Activated naive CD4-positive, alpha-beta T cell treated with anti-CD3 and anti-CD28 coated beads, Interleukin-2, amount 50 U/mL, for 16 hours (primary cell): ENCODE data around the gene RNF224.
"Not testable (repeated sequence)": the region's sequence is repeated elsewhere in the genome, so short reads cannot be mapped to it uniquely, and the experiment has no call there.

Experiments
- DNase-seq: peaks from one replicate; pipeline ENCODE4 v3.0.0-alpha.2; 2020

Gene RNF224

DNA sequence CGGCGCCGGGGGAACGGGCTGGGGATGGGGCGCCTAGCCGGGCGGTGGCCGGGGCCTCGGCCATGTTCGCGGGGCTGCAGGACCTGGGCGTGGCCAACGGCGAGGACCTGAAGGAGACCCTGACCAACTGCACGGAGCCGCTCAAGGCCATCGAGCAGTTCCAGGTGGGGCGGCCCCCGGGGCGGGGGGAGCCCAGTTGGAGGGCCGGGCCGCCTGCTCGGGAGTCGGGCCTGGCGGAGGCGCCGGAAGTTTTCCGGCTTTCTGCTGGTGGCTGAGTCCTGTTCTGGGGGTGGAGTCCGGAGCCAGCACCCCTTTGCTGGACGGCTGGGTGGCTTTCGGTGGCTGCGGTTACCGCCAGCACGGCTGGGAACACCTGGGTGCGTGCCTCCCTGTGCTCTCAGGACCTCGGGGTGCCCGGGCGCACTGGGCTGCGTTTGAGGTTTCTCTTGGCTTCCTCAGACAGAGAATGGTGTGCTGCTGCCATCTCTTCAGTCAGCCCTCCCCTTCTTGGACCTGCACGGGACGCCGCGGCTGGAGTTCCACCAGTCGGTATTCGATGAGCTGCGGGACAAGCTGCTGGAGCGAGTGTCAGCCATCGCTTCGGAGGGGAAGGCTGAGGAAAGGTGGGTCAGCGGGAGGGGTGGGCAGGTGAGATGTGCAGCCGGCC, 28.3 kb downstream of the RNF224 start:
- DNase-seq = no peak

DNA sequence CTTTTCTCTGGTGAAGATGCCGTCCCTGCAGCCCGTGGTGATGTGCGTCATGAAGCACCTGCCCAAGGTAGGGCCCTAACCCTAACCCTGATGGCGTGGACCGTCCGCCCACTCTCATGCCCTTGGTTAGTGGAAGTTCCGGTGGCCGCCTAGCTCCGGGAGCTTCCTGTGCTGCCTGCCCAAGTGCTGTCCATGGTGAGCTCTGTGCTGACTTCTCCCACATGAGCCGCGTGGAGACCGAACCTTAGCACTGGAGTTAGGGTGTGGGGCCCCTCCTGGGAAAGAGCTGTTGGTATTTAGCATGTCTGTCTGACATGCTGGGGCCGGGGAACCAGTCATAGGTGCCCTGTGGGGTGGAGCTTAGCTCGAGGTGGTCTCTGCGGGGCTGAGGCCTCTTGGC, 29.1 kb downstream of the RNF224 start:
- no peak for DNase-seq

DNA sequence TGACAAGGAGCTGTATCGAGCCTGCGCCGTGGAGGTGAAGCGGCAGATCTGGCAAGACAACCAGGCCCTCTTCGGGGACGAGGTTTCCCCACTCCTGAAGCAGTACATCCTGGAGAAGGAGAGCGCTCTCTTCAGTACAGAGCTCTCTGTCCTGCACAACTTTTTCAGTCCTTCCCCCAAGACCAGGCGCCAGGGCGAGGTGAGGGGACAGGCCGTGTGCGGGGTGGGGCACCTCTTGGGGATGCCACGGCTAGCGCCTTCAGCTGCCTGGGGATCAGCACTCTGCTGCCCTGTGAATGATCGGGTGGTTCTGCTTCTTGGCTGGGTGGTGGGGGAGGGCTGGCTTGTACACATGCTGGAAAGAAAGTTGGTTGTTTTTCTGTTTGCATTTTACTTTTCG, 29.6 kb downstream of the RNF224 start:
- no peak for DNase-seq

DNA sequence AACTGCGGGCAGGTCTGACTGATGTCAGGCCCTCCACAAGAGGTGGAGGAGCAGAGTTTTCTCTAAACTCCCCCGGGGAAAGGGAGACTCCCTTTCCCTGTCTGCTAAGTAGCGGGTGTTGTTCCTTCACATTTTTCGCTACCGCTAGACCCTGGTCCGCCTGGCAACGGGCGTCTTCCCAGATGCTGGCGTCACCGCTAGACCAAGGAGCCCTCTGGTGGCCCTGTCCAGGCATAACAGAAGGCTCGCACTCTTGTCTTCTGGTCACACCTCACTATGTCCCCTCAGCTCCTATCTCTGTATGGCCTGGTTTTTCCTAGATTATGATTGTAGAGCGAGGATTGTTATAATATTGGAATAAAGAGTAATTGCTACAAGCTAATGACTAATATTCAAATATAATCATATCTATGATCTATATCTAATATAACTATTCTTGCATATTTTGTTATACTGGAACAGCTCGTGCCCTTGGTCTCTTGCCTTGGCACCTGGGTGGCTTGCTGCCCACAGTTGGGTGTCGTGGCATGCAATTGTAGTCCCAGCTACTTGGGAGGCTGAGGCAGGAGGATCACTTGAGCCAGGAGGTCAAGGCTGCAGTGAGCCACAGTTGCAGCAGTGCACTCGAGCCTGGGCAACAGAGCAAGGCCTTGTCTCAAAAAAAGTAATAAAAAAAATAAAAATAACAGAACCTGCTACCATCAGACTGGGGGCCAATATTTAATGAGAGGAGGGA, 35.0 kb downstream of the RNF224 start:
- not testable (repeated sequence) for DNase-seq

DNA sequence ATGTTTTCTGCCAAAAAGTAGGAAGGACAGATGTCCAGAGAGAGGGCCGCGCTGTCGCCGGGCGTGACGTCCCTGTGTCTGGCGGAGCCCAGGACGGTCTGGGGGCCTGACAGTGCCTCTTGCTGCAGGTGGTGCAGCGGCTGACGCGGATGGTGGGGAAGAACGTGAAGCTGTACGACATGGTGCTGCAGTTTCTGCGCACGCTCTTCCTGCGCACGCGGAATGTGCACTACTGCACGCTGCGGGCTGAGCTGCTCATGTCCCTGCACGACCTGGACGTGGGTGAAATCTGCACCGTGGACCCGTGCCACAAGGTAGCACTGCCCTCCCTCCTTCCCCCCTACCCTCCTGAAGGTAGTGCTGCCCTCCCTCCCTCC, 35.6 kb downstream of the RNF224 start:
- no peak for DNase-seq

DNA sequence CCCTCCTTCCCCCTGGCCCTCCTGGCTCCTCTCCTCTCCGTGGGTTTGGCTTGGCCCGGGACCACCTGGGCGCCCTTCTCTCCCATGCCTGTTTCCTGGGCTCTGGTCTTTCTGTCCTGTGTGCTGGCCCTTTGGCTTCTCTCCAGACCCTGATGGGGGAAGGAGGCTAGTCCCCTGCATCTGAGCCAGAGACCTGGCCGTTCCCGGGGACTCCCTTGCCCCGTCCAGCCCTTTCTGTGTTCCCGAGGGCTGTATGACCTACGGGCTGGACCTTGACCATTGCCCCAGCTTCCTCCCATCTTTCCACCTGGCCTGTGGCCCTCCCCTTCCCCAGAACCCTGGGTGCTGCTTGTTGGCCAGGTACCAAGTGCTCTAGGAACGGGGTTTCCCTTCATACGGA, 36.2 kb downstream of the RNF224 start:
- DNase-seq = no peak

DNA sequence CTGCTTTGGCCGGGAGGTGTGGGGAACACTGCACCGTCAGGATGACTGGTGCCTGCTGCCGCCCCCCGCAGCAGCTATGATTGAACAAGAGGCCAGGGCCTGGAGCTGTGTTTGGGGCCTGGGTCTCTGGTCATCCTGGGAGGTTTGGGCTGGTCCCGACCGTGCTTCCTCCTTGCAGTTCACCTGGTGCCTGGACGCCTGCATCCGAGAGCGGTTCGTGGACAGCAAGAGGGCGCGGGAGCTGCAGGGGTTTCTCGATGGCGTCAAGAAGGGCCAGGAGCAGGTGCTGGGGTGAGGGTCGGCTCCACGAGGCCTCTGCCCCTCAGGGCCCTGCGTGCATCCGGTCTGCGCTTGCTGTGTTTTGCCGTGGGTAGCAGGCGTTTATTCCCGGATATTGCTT, 36.8 kb downstream of the RNF224 start:
- no peak for DNase-seq

DNA sequence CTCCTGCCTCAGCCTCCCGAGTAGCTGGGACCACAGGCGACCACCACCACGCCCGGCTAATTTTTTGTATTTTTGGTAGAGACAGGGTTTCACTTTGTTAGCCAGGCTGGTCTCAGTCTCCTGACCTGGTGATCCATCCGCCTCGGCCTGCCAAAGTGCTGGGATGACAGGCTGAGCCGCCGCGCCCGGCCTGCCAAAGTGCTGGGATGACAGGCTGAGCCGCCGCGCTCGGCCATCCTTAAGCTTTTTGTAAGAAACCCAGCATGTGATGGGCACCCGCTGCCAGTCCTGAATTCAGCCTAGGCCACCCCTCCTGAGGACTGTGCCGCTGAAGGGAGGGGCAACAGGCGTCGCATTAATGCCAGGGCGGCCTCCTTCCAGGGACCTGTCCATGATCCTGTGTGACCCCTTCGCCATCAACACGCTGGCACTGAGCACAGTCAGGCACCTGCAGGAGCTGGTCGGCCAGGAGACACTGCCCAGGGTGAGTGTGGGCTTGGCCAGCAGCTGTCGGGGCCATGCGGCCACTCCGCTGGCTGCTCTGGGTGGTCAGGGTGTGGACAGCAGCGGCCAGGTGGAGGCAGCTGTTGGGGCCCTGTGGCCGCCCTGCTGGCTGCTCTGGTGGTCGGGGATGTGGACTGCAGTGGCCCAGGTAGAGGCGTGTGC, 38.3 kb downstream of the RNF224 start:
- DNase-seq = no peak

DNA sequence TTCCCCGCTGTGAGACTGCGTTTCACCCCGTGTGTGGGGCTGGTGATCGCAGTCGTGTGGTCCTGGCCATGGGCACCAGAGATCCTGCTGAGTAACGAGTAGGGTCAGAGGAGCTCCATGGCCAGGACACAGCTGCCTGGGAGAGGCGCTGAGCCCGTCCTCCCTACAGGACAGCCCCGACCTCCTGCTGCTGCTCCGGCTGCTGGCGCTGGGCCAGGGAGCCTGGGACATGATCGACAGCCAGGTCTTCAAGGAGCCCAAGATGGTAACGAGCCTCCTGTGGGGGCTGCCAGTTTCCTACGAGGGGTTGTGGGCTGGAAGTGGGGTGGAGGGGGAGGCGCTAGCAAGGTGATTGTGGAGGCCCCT, 38.8 kb downstream of the RNF224 start:
- no peak for DNase-seq

DNA sequence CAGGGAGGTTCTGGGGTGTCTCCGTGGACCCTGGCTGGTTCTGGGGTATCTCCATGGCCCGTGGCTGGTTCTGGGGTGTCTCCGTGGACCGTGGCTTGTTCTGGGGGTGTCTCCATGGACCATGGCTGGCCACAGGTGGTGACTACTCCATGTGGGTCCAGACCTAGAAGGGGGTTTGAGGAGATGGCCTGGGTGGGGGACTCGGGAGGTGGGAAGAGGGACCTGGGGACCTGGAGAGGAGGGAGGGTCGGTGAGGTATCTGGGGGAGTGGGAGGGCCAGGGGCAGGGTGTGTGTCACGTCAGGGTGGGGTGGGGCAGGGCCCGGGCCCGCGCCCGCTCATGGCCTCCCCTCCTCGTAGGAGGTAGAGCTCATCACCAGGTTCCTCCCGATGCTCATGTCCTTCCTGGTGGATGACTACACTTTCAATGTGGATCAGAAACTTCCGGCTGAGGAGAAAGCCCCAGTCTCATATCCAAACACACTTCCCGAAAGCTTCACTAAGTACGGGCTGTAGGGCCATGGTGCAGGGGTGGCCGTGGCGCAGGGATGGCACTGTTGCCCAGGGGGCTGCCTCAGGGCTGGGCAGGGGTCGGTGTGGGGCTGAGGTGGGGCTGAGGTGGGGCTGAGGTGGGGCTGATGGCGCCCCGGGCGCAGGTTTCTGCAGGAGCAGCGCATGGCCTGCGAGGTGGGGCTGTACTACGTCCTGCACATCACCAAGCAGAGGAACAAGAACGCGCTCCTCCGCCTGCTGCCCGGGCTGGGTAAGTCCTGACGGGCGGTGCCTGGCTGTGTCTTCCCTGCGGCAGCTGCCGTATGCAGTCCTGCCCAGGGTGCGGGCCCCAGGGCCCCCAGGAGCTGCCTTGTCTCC, 39.5 kb downstream of the RNF224 start:
- DNase-seq = no peak

DNA sequence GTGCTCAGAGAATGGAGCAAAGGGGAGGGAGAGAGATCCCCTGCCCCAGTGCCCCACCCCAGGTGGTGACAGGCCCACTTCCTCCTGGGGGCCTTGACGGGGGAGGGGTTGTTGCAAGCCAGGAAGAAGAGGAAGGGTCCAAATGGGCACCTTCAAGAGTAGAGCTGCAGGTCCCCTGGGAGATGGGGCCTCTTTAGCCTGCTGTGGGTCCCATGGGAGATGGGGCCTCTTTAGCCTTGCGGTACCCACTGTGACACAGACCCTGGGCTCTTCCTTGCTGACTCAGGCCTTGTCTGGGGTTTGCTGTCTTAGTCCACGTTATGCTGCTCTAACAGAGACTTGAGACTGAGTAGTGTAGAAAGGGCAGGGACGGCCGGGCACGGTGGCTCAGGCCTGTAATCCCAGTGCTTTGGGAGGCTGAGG, 40.6 kb downstream of the RNF224 start:
- DNase-seq = no peak

DNA sequence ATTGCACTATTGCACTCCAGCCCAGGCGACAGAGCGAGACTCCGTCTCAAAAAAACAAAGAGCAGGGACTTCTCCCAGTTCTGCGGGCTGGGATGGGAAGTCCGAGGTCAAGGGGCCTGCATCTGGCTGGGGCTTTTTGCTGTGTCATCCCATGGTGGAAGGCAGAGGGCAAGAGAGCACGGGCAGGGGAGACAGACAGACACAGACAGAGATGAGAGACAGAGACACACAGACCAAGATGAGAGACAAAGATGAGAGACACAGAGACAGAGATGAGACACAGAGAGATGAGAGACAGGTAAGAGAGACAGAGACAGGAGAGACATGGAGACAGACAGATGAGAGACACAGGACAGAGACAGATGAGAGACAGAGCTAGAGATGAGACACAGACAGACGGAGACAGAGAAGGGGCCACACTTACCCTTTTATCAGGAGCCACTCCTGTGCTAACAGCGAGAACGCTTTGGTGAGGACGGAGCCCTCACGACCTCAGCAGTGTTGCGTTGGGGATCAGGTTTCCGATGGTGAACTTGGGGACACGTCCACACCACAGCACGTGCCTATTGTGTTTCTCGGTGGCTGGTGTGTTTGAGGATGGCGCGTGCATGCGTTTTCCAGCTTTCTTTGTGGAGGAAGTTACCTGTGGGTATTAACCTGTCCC, 41.4 kb downstream of the RNF224 start:
- no peak for DNase-seq

DNA sequence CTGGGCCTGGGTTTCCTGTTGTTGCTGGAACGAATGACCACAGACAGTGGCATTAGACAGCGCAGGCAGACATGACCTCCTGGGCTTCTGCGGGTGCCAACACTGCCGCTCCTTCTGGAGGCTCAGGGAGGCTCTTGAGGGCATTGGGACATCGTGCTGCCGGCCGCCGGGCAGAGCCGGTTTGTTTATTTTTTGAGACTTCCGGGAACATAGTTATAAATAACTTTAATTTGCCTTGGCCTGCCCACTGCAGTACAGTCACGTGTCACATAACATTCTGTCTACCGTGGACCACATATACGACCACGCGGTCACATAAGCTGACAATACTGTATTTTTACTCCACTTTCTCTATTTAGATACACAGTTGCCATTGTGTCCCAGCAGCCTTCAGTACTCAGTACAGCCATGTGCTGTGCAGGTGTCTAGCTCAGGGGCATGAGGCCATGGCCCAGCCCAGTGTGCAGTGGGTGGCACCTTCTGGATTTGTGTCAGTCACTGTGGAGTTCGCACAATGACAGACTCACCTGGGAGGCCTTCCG, 42.0 kb downstream of the RNF224 start:
- no peak for DNase-seq

DNA sequence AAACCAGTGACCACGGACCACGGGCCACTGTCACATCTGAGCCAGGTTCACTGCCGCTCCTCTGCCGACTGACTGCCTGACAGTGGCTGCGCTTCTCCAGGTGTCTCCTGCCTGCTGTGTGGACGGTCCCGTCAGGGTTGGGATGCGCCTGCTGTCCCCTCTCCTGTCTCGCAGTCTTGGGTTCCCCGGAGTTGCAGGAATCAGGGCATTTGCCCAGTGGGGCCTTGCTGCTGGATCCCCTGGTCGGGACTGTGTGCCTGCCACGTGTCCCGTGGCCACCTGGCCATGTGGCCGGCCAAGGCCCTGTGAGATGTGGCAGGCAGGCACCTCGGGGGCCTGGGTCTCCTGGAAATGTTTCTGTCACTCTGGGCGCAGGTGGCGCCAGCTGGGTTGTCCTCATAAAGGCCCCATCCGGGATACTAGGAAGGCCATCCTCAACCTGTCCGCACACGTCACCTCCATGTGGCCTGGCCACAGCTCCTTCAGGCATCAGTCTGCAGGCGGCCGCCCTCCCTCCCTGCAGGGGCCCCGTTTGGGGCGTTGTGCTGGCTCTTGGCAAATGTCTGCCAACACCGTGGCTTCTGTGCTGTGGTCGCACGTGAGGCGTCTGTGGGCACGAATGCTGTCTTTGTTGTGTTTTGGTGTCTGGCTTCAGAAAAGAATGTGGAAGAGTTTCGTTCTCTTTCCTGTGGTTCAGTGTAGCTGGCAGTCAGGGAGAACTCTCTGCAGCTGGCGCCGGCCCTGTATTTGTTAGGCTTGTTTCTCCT, 43.8 kb downstream of the RNF224 start:
- DNase-seq = no peak

DNA sequence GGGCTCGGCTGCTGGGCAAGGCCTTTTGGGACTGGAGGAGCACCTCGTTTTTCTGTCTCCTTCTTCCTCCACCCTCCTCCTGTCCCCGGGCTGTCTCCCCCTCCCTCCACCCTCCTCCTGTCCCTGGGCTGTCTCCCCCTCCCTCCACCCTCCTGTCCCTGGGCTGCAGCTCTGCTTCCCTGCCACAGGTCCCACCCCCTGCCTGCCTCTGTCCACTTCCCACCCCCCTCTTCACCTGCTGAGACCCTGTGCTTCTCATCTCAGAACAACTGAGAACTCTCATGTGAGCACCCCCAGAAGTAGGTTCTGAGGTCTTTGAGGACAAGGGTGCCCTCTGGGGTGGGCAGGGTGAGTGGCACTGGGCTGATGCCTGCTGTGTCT, 44.4 kb downstream of the RNF224 start:
- DNase-seq = no peak

DNA sequence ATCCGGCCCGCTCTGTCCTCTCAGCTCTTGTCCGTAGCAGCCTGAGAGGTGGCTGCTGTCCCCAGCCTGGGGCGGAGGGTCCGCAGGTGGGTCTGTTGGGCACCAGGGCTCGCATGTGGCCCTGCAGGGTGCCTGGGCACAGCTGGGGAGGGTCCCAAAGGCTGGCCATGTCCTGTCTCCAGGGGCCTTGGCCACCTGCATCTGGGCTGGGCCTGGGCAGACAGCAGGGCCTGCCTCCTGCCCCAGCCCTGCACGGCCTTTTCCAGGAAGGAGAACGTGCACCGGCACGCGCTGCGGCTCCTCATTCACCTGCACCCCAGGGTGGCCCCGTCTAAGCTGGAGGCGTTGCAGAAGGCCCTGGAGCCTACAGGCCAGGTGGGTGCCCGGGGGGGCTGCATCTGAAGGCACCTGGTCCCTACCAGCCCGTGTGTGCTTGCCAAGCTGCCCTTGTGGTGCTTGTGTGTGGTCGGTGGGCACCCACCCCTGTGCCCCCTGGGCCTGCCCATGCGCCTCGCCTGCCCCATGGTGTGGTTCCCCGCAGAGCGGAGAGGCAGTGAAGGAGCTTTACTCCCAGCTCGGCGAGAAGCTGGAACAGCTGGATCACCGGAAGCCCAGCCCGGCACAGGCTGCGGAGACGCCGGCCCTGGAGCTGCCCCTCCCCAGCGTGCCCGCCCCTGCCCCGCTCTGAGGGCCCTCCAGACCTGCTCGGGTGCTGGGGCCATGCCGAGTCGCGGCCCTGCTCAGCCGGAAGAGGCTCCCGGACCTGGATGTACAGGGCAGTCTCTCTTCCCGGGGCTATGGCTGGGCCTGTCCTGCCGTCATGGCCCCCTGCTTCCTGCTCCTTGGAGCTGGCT, 45.2 kb downstream of the RNF224 start:
- no peak for DNase-seq

DNA sequence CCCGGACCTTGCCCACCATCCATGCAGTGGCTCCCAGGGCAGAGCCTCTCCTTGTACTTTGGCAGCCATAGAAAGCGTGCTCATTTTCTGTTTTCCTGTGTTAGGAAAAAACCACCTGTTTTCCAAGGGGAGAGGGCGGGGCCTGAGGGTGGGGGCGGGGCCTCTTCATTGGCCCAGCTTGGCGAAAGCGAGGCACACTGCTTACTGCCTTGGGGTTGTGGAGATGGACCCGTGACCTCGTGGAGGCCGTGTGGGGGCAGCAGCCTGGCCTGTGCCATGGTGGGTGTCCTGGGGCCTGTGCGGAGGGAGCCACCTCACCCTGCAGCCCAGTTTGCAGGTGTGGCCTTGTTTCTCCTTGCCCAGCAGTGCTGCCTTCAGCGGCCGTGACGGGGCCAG, 45.8 kb downstream of the RNF224 start:
- no peak for DNase-seq

DNA sequence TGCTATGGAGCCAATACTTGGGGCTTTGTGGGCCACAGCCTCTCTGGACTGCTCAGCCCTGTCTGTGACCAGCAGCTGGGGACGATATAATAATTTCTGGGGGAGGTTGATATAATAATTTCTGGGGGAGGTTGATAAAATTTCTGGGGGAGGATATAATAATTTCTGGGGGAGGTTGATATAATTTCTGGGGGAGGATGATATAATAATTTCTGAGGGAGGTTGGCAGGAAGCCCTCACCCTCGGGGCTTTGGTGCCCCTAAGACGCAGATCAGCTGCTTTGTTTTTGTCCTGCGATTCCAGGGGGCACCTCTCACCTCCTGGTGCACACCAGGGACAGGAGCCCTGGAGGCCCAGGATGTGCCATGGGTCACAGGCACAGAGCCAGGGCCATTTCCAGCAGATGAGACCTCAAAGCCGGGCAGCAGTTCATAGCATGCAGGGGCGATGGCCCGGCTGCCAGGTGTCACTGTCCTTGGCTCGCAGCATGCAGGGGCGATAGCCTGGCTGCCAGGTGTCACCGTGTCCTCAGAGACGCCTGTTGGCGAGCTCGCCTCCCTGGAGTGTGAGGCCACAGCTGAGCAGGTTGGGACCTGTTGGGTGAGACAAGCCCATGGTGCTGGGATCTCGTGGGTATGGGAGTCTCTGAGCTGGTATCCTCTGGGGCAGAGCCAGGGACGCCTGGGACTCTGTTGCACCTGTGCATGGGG, 46.5 kb downstream of the RNF224 start:
- no peak for DNase-seq

DNA sequence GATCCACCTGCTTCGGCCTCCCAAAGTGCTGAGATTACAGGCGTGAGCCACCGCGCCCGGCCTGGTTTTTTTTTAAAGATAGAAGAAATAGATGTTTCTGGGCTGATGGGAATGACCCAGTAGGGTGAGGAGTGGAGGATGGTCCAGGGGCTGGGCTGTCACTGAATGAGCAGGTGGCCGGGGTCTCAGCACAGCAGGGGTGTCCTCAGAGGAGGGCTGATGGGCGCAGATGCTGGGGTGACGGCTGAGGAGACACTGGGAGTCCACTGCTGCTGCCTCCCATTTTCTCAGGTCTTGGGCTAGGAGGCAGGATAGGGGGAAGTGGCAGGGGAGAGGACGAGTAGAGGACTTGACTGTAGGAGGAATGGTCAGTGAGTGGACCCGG, 47.9 kb downstream of the RNF224 start:
- no peak for DNase-seq
